Activated CD8-positive, alpha-beta memory T cell treated with anti-CD3 and anti-CD28 coated beads, Interleukin-2, amount 50 U/mL, for 1 hour (primary cell): ENCODE results near the gene UBE2J2.

Experiments used
- DNase-seq: peaks from one replicate; pipeline ENCODE4 v3.0.0-alpha.2; 2020; ENCODE audit errors: extremely low read depth

Gene UBE2J2

DNA sequence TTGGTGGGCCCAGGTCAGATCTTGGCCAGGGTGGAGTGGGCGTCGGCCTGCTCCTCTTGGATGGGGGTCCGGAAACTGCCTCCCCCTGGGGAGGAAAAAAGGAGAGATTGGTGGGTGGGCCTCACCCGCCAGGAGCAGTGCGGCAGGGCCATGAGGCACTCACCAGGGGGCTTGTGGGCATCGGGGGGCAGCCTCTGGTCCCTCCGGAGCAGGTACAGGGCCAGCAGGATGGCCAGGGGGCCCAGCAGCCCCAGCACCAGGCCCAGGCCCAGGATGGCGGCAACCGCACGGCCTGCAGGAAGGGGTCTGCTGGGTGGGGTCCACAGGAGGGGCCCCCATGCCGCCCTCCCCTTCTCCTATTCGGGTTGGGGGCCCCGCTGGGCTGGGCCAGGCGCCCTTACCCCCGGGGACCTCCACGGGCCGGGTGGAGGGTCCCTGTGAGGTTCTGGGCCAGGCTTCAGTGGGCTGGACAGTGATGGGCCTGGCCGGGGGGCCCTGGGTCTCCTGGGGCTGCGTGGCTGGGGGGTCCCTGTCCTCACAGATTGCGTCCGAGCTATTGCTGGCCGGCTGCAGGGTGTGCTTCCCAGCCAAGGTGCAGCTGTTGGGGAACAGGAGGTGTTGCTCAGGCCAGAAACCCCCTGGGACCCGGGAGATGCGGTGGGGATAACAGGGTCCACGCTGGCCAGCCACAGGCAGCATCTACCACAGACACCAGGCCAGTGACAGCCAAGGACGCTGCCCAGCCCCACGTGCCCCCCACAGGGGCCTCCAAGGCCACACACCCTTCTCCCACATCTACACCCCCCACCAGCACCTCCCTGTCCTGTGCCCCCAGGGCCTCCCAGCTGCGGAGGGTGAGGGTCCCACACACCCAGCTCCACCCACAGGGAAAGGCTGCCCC, 61.9 kb downstream of the UBE2J2 start:
- DNase-seq: no peak

DNA sequence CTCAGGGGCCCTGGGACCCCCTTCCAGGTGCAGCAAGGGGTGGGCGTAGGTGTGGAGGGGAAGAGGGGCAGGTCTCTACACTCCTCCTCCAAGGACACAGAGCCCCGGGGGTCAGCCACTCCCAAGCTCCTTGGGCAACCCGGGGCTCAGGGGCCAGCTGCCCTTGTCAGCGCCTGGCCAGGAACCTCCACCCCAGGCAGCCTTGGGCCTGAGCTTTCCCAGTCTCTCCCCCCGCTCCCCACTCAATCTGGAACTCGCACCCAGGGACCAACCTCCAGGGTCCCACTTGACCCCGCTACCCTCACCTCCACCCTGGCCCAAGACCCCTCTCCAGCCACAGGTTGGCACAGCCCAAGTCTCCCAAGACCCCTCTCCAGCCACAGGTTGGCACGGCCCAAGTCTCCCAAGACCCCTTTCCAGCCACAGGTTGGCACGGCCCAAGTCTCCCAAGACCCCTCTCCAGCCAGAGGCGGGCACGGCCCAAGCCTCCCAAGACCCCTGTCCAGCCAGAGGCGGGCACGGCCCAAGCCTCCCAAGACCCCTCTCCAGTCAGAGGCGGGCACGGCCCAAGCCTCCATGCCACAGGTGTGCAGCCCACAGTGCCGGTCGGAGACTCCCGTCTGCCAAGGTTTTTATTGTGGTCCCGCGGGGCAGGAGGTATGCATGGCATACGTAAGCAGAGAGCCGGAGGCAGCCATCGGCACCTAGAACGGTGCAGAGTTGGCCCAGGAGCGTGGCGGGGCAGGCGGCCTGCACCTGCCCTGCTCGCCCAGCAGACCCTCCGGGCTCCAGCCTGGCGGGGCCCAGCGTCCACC, 62.7 kb downstream of the UBE2J2 start:
- DNase-seq: no peak

DNA sequence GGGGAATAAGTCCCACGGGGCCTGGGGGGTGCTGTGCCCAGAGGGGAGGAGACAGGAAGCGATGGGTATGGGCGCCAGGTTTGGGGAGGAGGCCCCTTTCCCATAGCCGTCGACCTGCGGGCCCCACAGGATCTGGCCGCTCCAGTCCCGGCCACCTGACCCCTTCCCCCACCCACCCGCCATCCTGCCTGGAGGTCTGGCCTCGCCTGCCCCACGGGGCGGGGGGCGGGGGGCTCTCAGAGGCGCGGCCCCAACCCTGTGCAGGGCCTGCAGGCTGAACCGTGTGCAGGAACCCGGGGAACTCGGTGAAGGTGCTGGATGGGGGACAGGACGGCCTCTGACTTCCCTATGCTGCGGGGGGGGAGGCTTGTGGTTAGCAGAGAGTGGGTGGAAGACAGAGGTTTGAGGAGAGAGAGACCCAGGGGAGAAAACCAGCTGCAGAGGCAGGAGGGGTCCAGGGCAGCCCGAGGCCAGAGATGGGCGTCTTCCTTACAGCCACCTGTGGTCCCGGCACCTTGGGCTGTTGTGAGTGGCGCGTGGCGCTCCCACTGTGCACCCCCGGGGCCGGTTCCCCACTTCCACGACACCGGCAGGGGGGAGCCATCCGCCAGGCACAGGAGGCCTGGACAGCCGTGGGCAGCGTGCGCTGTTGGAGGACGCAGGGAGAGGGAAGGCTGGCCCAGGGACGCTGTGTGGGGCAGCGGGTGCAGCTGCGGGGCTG, 64.8 kb downstream of the UBE2J2 start:
- DNase-seq: no peak

DNA sequence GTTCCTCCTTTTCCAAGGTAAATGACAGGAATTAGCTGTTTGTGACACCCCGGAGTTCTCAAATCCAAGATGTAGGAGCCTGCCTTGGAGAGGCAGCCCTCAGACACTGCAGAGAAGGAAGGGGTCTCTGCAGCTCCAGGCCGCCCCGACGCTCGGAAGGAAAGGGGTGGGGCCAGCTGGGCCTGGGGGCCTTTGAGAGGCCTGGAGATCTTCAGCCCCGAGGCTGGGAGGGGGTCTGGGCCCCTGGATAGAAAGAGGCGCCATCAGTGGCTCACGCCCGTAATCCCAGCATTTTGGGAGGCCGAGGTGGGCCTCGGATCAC, 66.1 kb downstream of the UBE2J2 start:
- DNase-seq: no peak

DNA sequence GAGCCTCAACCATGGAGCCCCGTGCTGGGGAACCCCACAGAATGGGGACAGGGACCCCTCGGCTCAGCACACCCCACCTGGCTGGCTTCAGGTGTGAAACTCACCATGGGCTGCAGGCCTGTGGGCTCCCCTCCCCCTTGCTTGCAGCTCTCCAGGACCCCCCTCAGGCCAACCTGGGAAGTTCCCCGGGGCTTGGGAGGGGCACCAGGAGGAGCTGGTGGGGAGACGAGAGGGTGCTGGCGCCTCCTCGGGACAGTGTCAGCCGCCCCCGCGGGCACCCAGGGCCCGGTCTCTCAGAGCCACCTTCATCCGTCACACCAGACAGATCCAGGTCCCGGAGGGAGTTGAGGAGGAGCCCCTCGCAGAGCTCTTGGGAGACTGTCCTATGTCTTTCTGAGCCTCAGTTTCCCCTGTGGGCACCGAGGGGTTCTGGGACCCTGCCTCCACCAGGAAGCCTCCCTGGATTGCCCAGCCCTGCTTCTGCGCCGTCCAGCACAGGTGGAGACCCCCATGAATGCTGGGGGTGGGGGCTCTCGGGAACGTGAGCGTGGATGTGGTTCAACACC, 66.6 kb downstream of the UBE2J2 start:
- no peak for DNase-seq

DNA sequence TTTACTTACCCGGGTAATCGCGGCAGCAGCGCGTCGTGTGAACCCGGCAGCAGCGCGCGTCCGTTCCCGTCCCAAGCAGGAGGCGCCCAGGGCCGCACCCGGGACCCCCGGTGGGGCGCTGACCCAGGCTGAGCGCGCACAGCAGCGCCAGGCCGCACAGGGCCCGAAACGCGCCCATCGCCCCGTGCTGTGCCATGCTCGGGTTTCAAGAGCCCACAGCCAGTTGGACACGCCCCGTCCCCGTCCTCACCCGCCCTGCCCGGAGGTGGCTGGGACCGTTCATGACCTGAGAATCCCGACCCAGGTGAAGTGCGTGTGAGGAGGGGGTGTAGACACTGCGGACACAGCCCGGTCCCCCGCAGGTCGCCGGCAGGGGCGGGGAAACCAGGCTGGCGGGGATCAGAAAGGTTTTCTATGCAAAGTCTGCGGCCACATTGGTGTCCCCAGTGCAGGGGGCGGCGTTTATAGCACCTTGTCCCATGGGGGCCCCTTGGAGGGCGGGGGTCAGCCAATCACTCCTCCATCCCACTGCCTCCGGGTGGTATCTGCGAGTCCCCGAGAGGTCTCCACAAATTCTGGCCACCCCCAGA, 67.2 kb downstream of the UBE2J2 start, which contains the start of gene TNFRSF18:
Gene TNFRSF18, minus strand, starts transcription at position 217 of the 590 bp plus-strand sequence. Its CDS starts 21 bp downstream, at position 196.
- no peak for DNase-seq

DNA sequence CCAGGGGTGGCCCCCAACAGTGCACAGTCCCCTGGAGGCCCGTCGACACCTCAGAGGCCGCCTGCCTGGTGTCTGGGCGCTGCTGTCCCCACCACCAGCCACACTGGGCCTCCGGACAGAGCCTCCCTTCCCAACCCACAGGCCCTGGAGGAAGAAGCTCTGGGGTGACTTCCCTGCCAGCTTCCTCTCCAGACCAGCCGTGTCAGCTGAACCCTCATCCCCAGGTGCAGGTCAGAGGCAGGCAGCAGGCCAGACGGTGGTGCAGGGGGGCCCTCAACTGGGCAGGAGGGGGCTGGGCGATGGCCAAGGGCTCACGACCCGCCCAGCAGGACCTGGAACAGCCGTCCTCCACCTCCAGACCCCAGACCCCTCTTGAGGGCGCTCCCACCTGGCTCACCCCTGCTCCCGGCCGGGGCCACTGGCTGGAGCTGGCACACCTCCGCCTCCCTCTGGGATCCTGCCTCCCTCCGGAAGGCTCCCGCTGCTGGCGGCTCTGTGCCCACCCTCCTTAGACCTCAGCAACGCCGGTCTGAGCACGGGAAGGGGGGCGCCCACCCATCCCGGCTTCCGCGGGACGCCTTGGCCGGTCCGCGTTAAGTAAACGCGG, 67.8 kb downstream of the UBE2J2 start:
- no peak for DNase-seq

DNA sequence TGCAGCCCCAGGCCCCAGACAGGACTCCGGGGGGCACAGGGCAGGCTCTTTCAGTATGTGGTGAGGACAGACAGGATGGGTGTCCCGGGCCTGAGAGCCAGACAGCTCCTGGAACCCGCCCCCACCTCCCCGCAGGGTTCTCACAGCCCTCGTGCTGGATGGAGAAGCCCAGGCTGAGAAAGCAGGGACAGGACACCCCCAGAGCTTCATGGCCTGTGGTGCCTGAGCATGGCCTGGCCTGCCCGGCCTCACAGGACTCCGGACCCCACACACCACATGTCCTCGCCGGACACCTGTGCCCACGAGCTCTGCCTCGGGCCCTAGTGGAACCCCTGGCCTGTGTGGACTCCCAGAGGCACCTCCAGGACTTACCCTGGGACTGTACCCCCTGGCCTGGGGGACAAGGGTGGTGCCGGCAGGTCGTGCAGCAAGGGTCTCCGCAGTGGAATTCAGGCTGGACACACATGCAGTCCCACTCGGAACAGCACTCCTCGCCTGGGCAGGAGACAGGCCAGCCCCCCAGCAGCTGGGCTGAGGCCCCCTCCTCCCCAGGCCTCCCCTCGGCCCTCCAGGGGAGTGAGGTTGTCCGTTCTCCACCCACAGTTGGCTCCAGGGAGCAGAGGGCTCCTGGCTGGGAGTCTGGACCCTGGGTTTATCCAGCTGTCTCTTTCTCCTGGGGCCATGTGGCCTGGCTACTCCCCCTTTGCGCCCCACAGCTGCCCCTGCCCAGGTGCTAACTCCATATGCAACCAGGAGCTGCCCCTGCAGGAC, 68.5 kb downstream of the UBE2J2 start:
- DNase-seq: no peak

DNA sequence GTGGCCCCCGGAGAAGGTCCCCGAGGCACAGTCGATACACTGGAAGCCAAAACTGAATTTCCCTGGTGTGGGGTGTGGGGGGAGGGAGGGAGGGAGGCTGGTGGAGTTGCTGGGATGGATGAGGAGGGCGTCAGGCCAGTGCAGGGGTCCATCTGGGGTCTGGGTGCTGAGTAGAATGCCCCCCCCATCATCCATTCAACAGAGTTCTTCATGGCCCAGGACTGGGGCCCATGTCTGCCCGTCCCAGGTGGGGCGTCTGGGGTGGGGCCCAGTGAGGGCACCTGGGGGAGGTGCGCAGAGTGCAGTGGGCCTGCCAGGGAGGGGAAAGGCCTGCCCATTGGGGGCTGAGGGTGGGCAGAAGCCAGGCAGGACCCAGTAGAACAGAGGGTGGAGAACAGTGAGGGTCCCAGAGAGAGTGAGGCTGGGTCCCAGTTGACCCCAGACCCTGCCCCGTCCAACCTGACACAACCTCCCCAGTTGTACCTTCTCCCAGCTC, 69.2 kb downstream of the UBE2J2 start:
- DNase-seq: no peak
